GM21390 (cell line): Measurements from ENCODE around the gene TSPAN9.

Experiments
- ATAC-seq: cut with Tn5 transposase; IDR thresholded peaks from one replicate; pipeline ENCODE4 v1.9.1; 2021; ENCODE audit not compliant: unreplicated experiment

TSPAN9 gene

GRCh38 chr12:3076730-3077571 lies at the start of gene TSPAN9:
Gene TSPAN9 (plus strand): TSS chr12:3077379. CDS start chr12:3201194, 123,815 bp downstream.
- ATAC-seq: peak; percentile 75

GRCh38 chr12:3028108-3028507 lies 49.1 kb upstream of the TSPAN9 start:
- no peak for ATAC-seq

- no peak for ATAC-seq
Observed at GRCh38 chr12:3030821-3031429, 46.3 kb upstream of the TSPAN9 start.

- no peak for ATAC-seq
Observed at GRCh38 chr12:3032161-3032560, 45.0 kb upstream of the TSPAN9 start.

- no peak for ATAC-seq
Observed at GRCh38 chr12:3032770-3033538, 44.2 kb upstream of the TSPAN9 start.

GRCh38 chr12:3033539-3033867 lies 43.7 kb upstream of the TSPAN9 start:
- ATAC-seq: no peak

- ATAC-seq: no peak
Observed at GRCh38 chr12:3034067-3034750, 43.0 kb upstream of the TSPAN9 start.

GRCh38 chr12:3035171-3035570 lies 42.0 kb upstream of the TSPAN9 start:
- ATAC-seq: no peak

- no peak for ATAC-seq
Observed at GRCh38 chr12:3035815-3036702, 41.1 kb upstream of the TSPAN9 start.

GRCh38 chr12:3036901-3037600 lies 40.1 kb upstream of the TSPAN9 start:
- ATAC-seq: no peak

GRCh38 chr12:3038166-3038565 lies 39.0 kb upstream of the TSPAN9 start:
- no peak for ATAC-seq

GRCh38 chr12:3038926-3039510 lies 38.2 kb upstream of the TSPAN9 start:
- ATAC-seq: no peak

- no peak for ATAC-seq
Observed at GRCh38 chr12:3040026-3040656, 37.0 kb upstream of the TSPAN9 start.

- no peak for ATAC-seq
Observed at GRCh38 chr12:3040663-3041544, 36.3 kb upstream of the TSPAN9 start.

- peak; percentile 80 for ATAC-seq
Observed at GRCh38 chr12:3041558-3042164, 35.5 kb upstream of the TSPAN9 start.

GRCh38 chr12:3042394-3042793 lies 34.8 kb upstream of the TSPAN9 start:
- ATAC-seq: no peak

GRCh38 chr12:3042826-3043225 lies 34.4 kb upstream of the TSPAN9 start:
- no peak for ATAC-seq
